Tibial nerve (tissue), 4 donors: ENCODE results near the gene CHD2. TPM values are rescaled to one million over a fixed set of nuclear protein-coding genes. Genes with fewer than 3 reads are reported as not detected.

Experiments used
- DNase-seq, 2 donors: peaks; one replicate each; pipeline ENCODE4 v3.0.0-alpha.2; 2019; ENCODE audit warnings: low spot score in 2 of 2
- H3K27ac ChIP-seq, 4 donors: fragments of 200-600 bp; sonication (generic) in 3 of 4; one replicate each; pipeline ENCODE4 v1.5.1; 2017 to 2019; ENCODE audit warnings: mild to moderate bottlenecking in 1 of 4
- H3K27me3 ChIP-seq, 2 donors: fragments of 200-600 bp; sonication (generic) in 1 of 2; one replicate each; pipeline versions ENCODE4 v1.5.1 to v1.6.0; 2017 to 2019
- H3K36me3 ChIP-seq, 3 donors: fragments of 200-600 bp; sonication (generic); one replicate each; pipeline ENCODE4 v1.5.1; 2018 to 2019
- H3K4me1 ChIP-seq, 4 donors: fragments of 200-600 bp; sonication (generic) in 3 of 4; one replicate each; pipeline ENCODE4 v1.5.1; 2017 to 2019
- H3K4me3 ChIP-seq, 4 donors: fragments of 200-600 bp; sonication (generic) in 3 of 4; one replicate each; pipeline ENCODE4 v1.5.1; 2017 to 2019; ENCODE audit warnings: mild to moderate bottlenecking in 1 of 4, moderate library complexity in 1 of 4
- H3K9me3 ChIP-seq, 4 donors: fragments of 200-600 bp; sonication (generic) in 3 of 4; one replicate each; pipeline ENCODE4 v1.5.1; 2017 to 2019
- CTCF ChIP-seq, 5 experiments: fragments of 200-600 bp in 3 of 5; fragments of 450-650 bp in 2 of 5; sonication (generic) in 3 of 5; IDR thresholded peaks; one replicate each; pipeline ENCODE4 v1.5.1; 2016 to 2019; ENCODE audit warnings: antibody characterized with exemption in 5 of 5, mild to moderate bottlenecking in 3 of 5, moderate library complexity in 2 of 5
- EP300 ChIP-seq, 2 donors: sonication (generic); formaldehyde crosslinking; IDR thresholded peaks; one replicate each; pipeline ENCODE4 v1.6.1; 2017; ENCODE audit warnings: antibody characterized with exemption in 2 of 2, mild to moderate bottlenecking in 1 of 2
- POLR2A ChIP-seq, 2 donors: fragments of 450-650 bp; IDR thresholded peaks; one replicate each; pipeline ENCODE4 v1.6.1; 2017; ENCODE audit warnings: antibody characterized with exemption in 2 of 2, mild to moderate bottlenecking in 2 of 2, moderate library complexity in 2 of 2
- WGBS, 2 donors: methylation state at CpG; one replicate each; pipeline ENCODE4 v1.1.5; 2018; 5-methylcytosine and 5-hydroxymethylcytosine counted together
- total RNA-seq, 4 donors: library from RNA; depleted of rRNA; stranded (reverse); fragments of >200 nt; gene quantifications; one replicate each; pipeline ENCODE4 v1.1.0, GENCODE V29; 2016

Gene CHD2
- total RNA-seq, 4 donors from 2014 or later, result 96.5 to 133 (median 102) TPM

- no peak overlapping the region for H3K4me3 ChIP-seq
- TF ChIP-seq EP300 (IDR thresholded peaks at IDR 0.05) (no peak), POLR2A (IDR thresholded peaks at IDR 0.05) (no peak), CTCF (IDR thresholded peaks at IDR 0.05) (no peak)
- WGBS, 2 donors, result 72 to 79% methylated on average over 5 of the region's 5 CpGs
- DNase-seq, result no peak
- no peaks in the 10 kb centered on the region for H3K27me3 ChIP-seq
- no peaks in the 10 kb centered on the region for H3K36me3 ChIP-seq
- H3K9me3 ChIP-seq, result no peaks in the 10 kb centered on the region
- no peak overlapping the region for H3K27ac ChIP-seq
- peaks cover 0 to 21% (median 3%) of the 10 kb centered on the region in 4 donors for H3K4me1 ChIP-seq
Observed at GRCh38 chr15:92878593-92879053, 21.5 kb upstream of the CHD2 start.

GRCh38 chr15:92879949-92880725, 20.0 kb upstream of the CHD2 start:
- peaks cover 0 to 21% (median 3%) of the 10 kb centered on the region in 4 donors for H3K4me1 ChIP-seq
- no peaks in the 10 kb centered on the region for H3K9me3 ChIP-seq
- peak overlapping the region; percentile 91 to 98 (median 91) for H3K27ac ChIP-seq
- no peak for DNase-seq
- no peaks in the 10 kb centered on the region for H3K36me3 ChIP-seq
- H3K4me3 ChIP-seq, result no peak overlapping the region
- no peaks in the 10 kb centered on the region for H3K27me3 ChIP-seq
- 87 to 88% methylated on average over 7 of the region's 7 CpGs for WGBS, 2 donors
- TF ChIP-seq POLR2A (IDR thresholded peaks at IDR 0.05) (no peak), EP300 (IDR thresholded peaks at IDR 0.05) (no peak), CTCF (IDR thresholded peaks at IDR 0.05) (no peak)

- TF ChIP-seq EP300 (IDR thresholded peaks at IDR 0.05), result no peak
- TF ChIP-seq CTCF (IDR thresholded peaks at IDR 0.05), result no peak
- TF ChIP-seq POLR2A (IDR thresholded peaks at IDR 0.05), result no peak
- H3K4me3 ChIP-seq, result no peak overlapping the region
- DNase-seq, result no peak
- H3K27me3 ChIP-seq, result no peaks in the 10 kb centered on the region
- 29 to 48% methylated on average over 1 to 2 of the region's 2 CpGs for WGBS, 2 donors
- peaks cover 0 to 21% (median 4%) of the 10 kb centered on the region in 4 donors for H3K4me1 ChIP-seq
- no peaks in the 10 kb centered on the region for H3K9me3 ChIP-seq
- H3K27ac ChIP-seq, result peak overlapping the region; percentile 91 to 98 (median 91)
- H3K36me3 ChIP-seq, result no peaks in the 10 kb centered on the region
Observed at GRCh38 chr15:92880796-92881195, 19.3 kb upstream of the CHD2 start.

GRCh38 chr15:92881211-92881754, 18.8 kb upstream of the CHD2 start:
- H3K4me1 ChIP-seq, result peaks cover 0 to 21% (median 6%) of the 10 kb centered on the region in 4 donors
- peak overlapping the region in 3 of 4 donors; percentile 25 to 51 (median 50) for H3K4me3 ChIP-seq
- H3K27ac ChIP-seq, result peak overlapping the region; percentile 91 to 98 (median 91)
- H3K36me3 ChIP-seq, result no peaks in the 10 kb centered on the region
- TF ChIP-seq EP300 (IDR thresholded peaks at IDR 0.05) (no peak), POLR2A (IDR thresholded peaks at IDR 0.05) (no peak), CTCF (IDR thresholded peaks at IDR 0.05) (no peak)
- DNase-seq, result no peak
- H3K27me3 ChIP-seq, result no peaks in the 10 kb centered on the region
- WGBS, 2 donors, result 23 to 24% methylated on average over 7 of the region's 7 CpGs
- no peaks in the 10 kb centered on the region for H3K9me3 ChIP-seq
